H1 (cell line): ENCODE measurements around the gene PIK3C2G. TPM values are rescaled to one million over a fixed set of nuclear protein-coding genes. Genes with fewer than 3 reads are reported as not detected.

Experiments used
- CTCF ChIA-PET: fragments of 300-600 bp; sonication (Branson Sonifier 250); formaldehyde crosslinking; loops from one replicate; lab custom pipeline; 2021; ENCODE audit not compliant: partially characterized antibody; lab: Charles Lee
- POLR2A ChIA-PET: fragments of 300-600 bp; sonication (Branson Sonifier 250); formaldehyde crosslinking; loops from one replicate; lab custom pipeline; 2021; ENCODE audit warnings: inconsistent platforms; ENCODE audit not compliant: partially characterized antibody; lab: Charles Lee
- DNase-seq, 2 experiments: peaks; one replicate each; pipeline versions ENCODE4 v3.0.0 to v3.0.0-alpha.2; 2010 to 2022; ENCODE audit warnings: low spot score in 2 of 2, low read depth in 1 of 2, mixed read lengths in 1 of 2
- FAIRE-seq: peaks from 2 replicates; lab custom pipeline; 2011; peaks lifted over from hg19 to GRCh38; lab: Jason Lieb, UNC
- H2AFZ ChIP-seq: 2 replicates; pipeline ENCODE4 v1.8.1; 2012; ENCODE audit warnings: low read length, inconsistent platforms
- H2AK5ac ChIP-seq: 2 replicates; pipeline ENCODE4 v1.6.1; 2013; ENCODE audit warnings: low read depth, low read length
- H2BK120ac ChIP-seq: replicated peaks from 2 replicates; pipeline ENCODE3; 2013; ENCODE audit warnings: low read depth, low read length, inconsistent platforms
- H2BK12ac ChIP-seq: 2 replicates; pipeline ENCODE4 v1.6.1; 2013; ENCODE audit warnings: low read depth, low read length
- H2BK15ac ChIP-seq: 2 replicates; pipeline ENCODE4 v1.6.1; 2013; ENCODE audit warnings: low read length
- H2BK20ac ChIP-seq: 2 replicates; pipeline ENCODE4 v1.6.1; 2013; ENCODE audit warnings: low read length
- H2BK5ac ChIP-seq: 2 replicates; pipeline ENCODE4 v1.6.1; 2013; ENCODE audit warnings: low read depth, low read length
- H3K14ac ChIP-seq: 2 replicates; pipeline ENCODE4 v1.6.1; 2013; ENCODE audit warnings: inconsistent platforms; ENCODE audit not compliant: insufficient read length
- H3K18ac ChIP-seq: 2 replicates; pipeline ENCODE4 v1.6.1; 2013; ENCODE audit warnings: low read length; ENCODE audit errors: extremely low read depth
- H3K23ac ChIP-seq: 2 replicates; pipeline ENCODE4 v1.6.1; 2013; ENCODE audit warnings: inconsistent platforms; ENCODE audit not compliant: insufficient read length
- H3K23me2 ChIP-seq: 2 replicates; pipeline ENCODE4 v1.6.1; 2013; ENCODE audit warnings: low read depth, low read length
- H3K27ac ChIP-seq: 2 replicates; pipeline ENCODE4 v1.6.1; 2011; ENCODE audit warnings: low read depth, low read length, inconsistent platforms
- H3K27me3 ChIP-seq, 4 experiments: replicated peaks in 1 of 4; 1 replicate in 1 of 4; 2 replicates in 3 of 4; pipeline versions ENCODE4 v1.6.1 to v1.8.1; 2011 to 2013; ENCODE audit warnings: low read length in 3 of 4, mild to moderate bottlenecking in 3 of 4, inconsistent platforms in 2 of 4, mixed read lengths in 2 of 4, moderate library complexity in 1 of 4; ENCODE audit not compliant: control insufficient read depth in 3 of 4, insufficient read depth in 3 of 4; ENCODE audit errors: extremely low read depth in 1 of 4
- H3K36me3 ChIP-seq, 4 experiments: 2 replicates each; pipeline versions ENCODE4 v1.6.1 to v1.8.1; 2011 to 2013; ENCODE audit warnings: mild to moderate bottlenecking in 4 of 4, low read length in 3 of 4, moderate library complexity in 2 of 4, control low read depth in 1 of 4, inconsistent platforms in 1 of 4; ENCODE audit not compliant: insufficient read depth in 4 of 4, control insufficient read depth in 2 of 4
- H3K4ac ChIP-seq: replicated peaks from 2 replicates; pipeline ENCODE3; 2013; ENCODE audit warnings: low read length, low read depth, mixed read lengths, inconsistent platforms; ENCODE audit not compliant: insufficient read length
- H3K4me1 ChIP-seq, 4 experiments: replicated peaks in 1 of 4; 1 replicate in 1 of 4; 2 replicates in 3 of 4; pipeline versions ENCODE4 v1.6.1 to v1.8.1; 2011 to 2013; ENCODE audit warnings: low read length in 3 of 4, inconsistent platforms in 2 of 4, mixed read lengths in 1 of 4; ENCODE audit not compliant: insufficient read depth in 4 of 4, control insufficient read depth in 3 of 4
- H3K4me2 ChIP-seq, 2 experiments: 2 replicates each; pipeline versions ENCODE4 v1.6.1 to v1.8.1; 2011 to 2013; ENCODE audit warnings: low read depth in 2 of 2, low read length in 2 of 2, control low read depth in 1 of 2, inconsistent platforms in 1 of 2, mild to moderate bottlenecking in 1 of 2; ENCODE audit not compliant: insufficient read depth in 1 of 2
- H3K4me3 ChIP-seq, 4 experiments: fragments of 200-600, 300-600 bp in 1 of 4; sonication (generic), shearing (Covaris generic), sonication (Bioruptor Twin) in 1 of 4; 2 replicates each; pipeline versions ENCODE4 v1.5.1 to v1.8.1; 2011 to 2016; ENCODE audit warnings: low read length in 4 of 4, low read depth in 3 of 4, control low read depth in 2 of 4, inconsistent platforms in 2 of 4, mild to moderate bottlenecking in 2 of 4, mixed read lengths in 1 of 4, moderate library complexity in 1 of 4; ENCODE audit not compliant: insufficient read depth in 2 of 4; ENCODE audit errors: extremely low read depth in 1 of 4
- H3K56ac ChIP-seq: replicated peaks from 2 replicates; pipeline ENCODE3; 2013; ENCODE audit warnings: low read depth, mild to moderate bottlenecking, mixed read lengths, low read length, inconsistent platforms; ENCODE audit not compliant: insufficient read length
- H3K79me1 ChIP-seq: 2 replicates; pipeline ENCODE4 v1.6.1; 2013; ENCODE audit warnings: low read depth, low read length, control low read depth
- H3K79me2 ChIP-seq, 2 experiments: 2 replicates each; pipeline versions ENCODE4 v1.6.1 to v1.8.1; 2012 to 2013; ENCODE audit warnings: low read length in 2 of 2, mild to moderate bottlenecking in 2 of 2, inconsistent platforms in 1 of 2; ENCODE audit not compliant: insufficient read depth in 2 of 2, control insufficient read depth in 1 of 2
- H3K9ac ChIP-seq, 4 experiments: replicated peaks in 1 of 4; 1 replicate in 1 of 4; 2 replicates in 3 of 4; pipeline versions ENCODE4 v1.6.1 to v1.8.1; 2011 to 2013; ENCODE audit warnings: low read depth in 3 of 4, low read length in 3 of 4, control low read depth in 2 of 4, mild to moderate bottlenecking in 2 of 4, moderate library complexity in 2 of 4, inconsistent platforms in 1 of 4; ENCODE audit errors: extremely low read depth in 1 of 4
- H3K9me3 ChIP-seq, 2 experiments: 2 replicates each; pipeline versions ENCODE4 v1.6.1 to v1.8.1; 2012 to 2013; ENCODE audit warnings: mild to moderate bottlenecking in 2 of 2, moderate library complexity in 2 of 2, control low read depth in 1 of 2, inconsistent platforms in 1 of 2, low read depth in 1 of 2, low read length in 1 of 2, mixed read lengths in 1 of 2; ENCODE audit not compliant: insufficient read depth in 2 of 2
- H4K20me1 ChIP-seq, 2 experiments: replicated peaks in 1 of 2; 2 replicates each; pipeline versions ENCODE3 to v1.8.1; 2011 to 2013; ENCODE audit warnings: inconsistent platforms in 2 of 2, low read length in 2 of 2, mild to moderate bottlenecking in 1 of 2; ENCODE audit not compliant: insufficient read depth in 2 of 2, control insufficient read depth in 1 of 2
- H4K5ac ChIP-seq: 2 replicates; pipeline ENCODE4 v1.6.1; 2013; ENCODE audit warnings: low read length, low read depth, mixed read lengths, inconsistent platforms; ENCODE audit not compliant: insufficient read length
- H4K8ac ChIP-seq: 2 replicates; pipeline ENCODE4 v1.8.0; 2013; ENCODE audit warnings: mild to moderate bottlenecking, moderate library complexity, low read length, inconsistent platforms; ENCODE audit not compliant: insufficient read depth; ENCODE audit errors: extremely low read depth
- H4K91ac ChIP-seq: replicated peaks from 2 replicates; pipeline ENCODE3; 2013; ENCODE audit warnings: low read length, mixed read lengths, inconsistent platforms; ENCODE audit not compliant: insufficient read length
- ATF3 ChIP-seq: IDR thresholded peaks from 2 replicates; pipeline ENCODE4 v1.6.1; 2011; ENCODE audit warnings: low read depth, mild to moderate bottlenecking, low read length; ENCODE audit not compliant: insufficient read depth
- BACH1 ChIP-seq: IDR thresholded peaks from 2 replicates; pipeline ENCODE4 v1.6.1; 2012; ENCODE audit warnings: low read length, improper control_type of control experiment
- CHD1 ChIP-seq: IDR thresholded peaks from 2 replicates; pipeline ENCODE4 v1.6.1; 2012; ENCODE audit warnings: low read depth, low read length, improper control_type of control experiment
- FOSL1 ChIP-seq: IDR thresholded peaks from 2 replicates; pipeline ENCODE4 v1.6.1; 2011; ENCODE audit warnings: mild to moderate bottlenecking, low read depth, low read length, moderate library complexity; ENCODE audit not compliant: insufficient read depth
- JUND ChIP-seq: IDR thresholded peaks from 2 replicates; pipeline ENCODE4 v1.6.1; 2011; ENCODE audit warnings: mild to moderate bottlenecking, improper control_type of control experiment, low read length
- KDM1A ChIP-seq: fragments of 200-600, 300-600 bp; sonication (generic); IDR thresholded peaks from 2 replicates; pipeline ENCODE4 v1.7.1; 2016; ENCODE audit warnings: mild to moderate bottlenecking, low read length, borderline replicate concordance
- KDM4A ChIP-seq: IDR thresholded peaks from one replicate; pipeline ENCODE4 v1.7.1; 2012; ENCODE audit warnings: low read depth, mild to moderate bottlenecking, moderate library complexity, low read length, inconsistent platforms; ENCODE audit not compliant: severe bottlenecking
- MAFK ChIP-seq: IDR thresholded peaks from 2 replicates; pipeline ENCODE4 v1.6.1; 2012; ENCODE audit warnings: low read depth, mild to moderate bottlenecking, improper control_type of control experiment, low read length
- NANOG ChIP-seq: IDR thresholded peaks from 2 replicates; pipeline ENCODE4 v1.6.1; 2011; ENCODE audit warnings: low read length, low read depth, mild to moderate bottlenecking, inconsistent platforms; ENCODE audit not compliant: insufficient read depth, poor library complexity, severe bottlenecking
- RFX5 ChIP-seq: IDR thresholded peaks from 2 replicates; pipeline ENCODE4 v1.6.1; 2011; ENCODE audit warnings: low read depth, low read length, improper control_type of control experiment, borderline replicate concordance
- SP1 ChIP-seq: IDR thresholded peaks from 2 replicates; pipeline ENCODE4 v1.6.1; 2011; ENCODE audit warnings: low read depth, low read length
- SP2 ChIP-seq: IDR thresholded peaks from 2 replicates; pipeline ENCODE4 v1.6.1; 2012; ENCODE audit warnings: mild to moderate bottlenecking, low read length, inconsistent platforms
- TAF1 ChIP-seq: IDR thresholded peaks from 2 replicates; pipeline ENCODE4 v1.6.1; 2011; ENCODE audit warnings: mild to moderate bottlenecking, low read depth, low read length
- TBP ChIP-seq: IDR thresholded peaks from 2 replicates; pipeline ENCODE4 v1.6.1; 2011; ENCODE audit warnings: low read depth, low read length, improper control_type of control experiment
- YY1 ChIP-seq: IDR thresholded peaks from 2 replicates; pipeline ENCODE4 v1.6.1; 2011; ENCODE audit warnings: low read depth, mild to moderate bottlenecking, low read length
- ZNF274 ChIP-seq: IDR thresholded peaks from 2 replicates; pipeline ENCODE4 v1.7.0; 2012; ENCODE audit warnings: low read length, borderline replicate concordance; ENCODE audit errors: extremely low read depth
- WGBS, 2 experiments: shearing (Covaris generic) in 1 of 2; methylation state at CpG; one replicate each; pipeline versions ENCODE4 v1.1.6 to v1.1.7; 2013 to 2015; ENCODE audit warnings: low lambda C conversion rate in 2 of 2, mixed read lengths in 2 of 2, inconsistent platforms in 1 of 2, low coverage in 1 of 2, missing lambda C conversion rate in 1 of 2; ENCODE audit not compliant: insufficient replicate concordance in 2 of 2, insufficient coverage in 1 of 2, insufficient read length in 1 of 2; ENCODE audit errors: extremely low coverage in 1 of 2, missing lambda C conversion rate in 1 of 2; 5-methylcytosine and 5-hydroxymethylcytosine counted together
- polyA plus RNA-seq, 7 experiments: library from polyadenylated mRNA; depleted of rRNA in 3 of 7; stranded (reverse) in 5 of 7; unstranded in 2 of 7; fragments of >200 nt in 5 of 7; fragments of 200-250 nt in 2 of 7; gene quantifications; 1 replicate in 5 of 7; 2 replicates in 1 of 7; 4 replicates in 1 of 7; pipeline versions ENCODE4 v1.2.1 to v1.2.3, GENCODE V29; 2011 to 2013; ENCODE audit warnings: missing spikeins in 2 of 7, mixed read lengths in 2 of 7
- total RNA-seq: library from RNA; stranded (reverse); fragmentation: NEBNext Ultra II Directional; extraction: Animal tissue kit (Norgen Biotek cat#: 25700); gene quantifications from 2 replicates; pipeline ENCODE4 v1.2.1, GENCODE V29; 2021

Gene PIK3C2G
- total and polyA plus RNA-seq, 2 of the 8 experiments (the other 6 are each of a cell fraction or from before 2014, with no cell fraction given), result not detected

- Histone ChIP-seq H2BK15ac (no peak overlapping the region), H3K23ac (no peak overlapping the region), H3K27me3 (no peaks in the 10 kb centered on the region), H3K4me2 (no peak overlapping the region), H3K23me2 (no peaks in the 10 kb centered on the region), H3K79me1 (no peaks in the 10 kb centered on the region), H2BK12ac (no peak overlapping the region), H3K9ac (no peak overlapping the region), H2BK120ac (no peak overlapping the region), H3K14ac (no peak overlapping the region), H2BK5ac (no peak overlapping the region), H2AFZ (no peak overlapping the region), H2BK20ac (no peak overlapping the region), H3K4me3 (no peak overlapping the region), H3K79me2 (no peaks in the 10 kb centered on the region), H4K5ac (no peak overlapping the region), H3K56ac (no peak overlapping the region), H2AK5ac (no peak overlapping the region), H4K20me1 (no peaks in the 10 kb centered on the region), H3K36me3 (no peaks in the 10 kb centered on the region), H4K91ac (no peak overlapping the region), H3K18ac (no peak overlapping the region), H3K9me3 (no peaks in the 10 kb centered on the region), H3K27ac (no peak overlapping the region), H4K8ac (no peak overlapping the region), H3K4me1 (no peaks in the 10 kb centered on the region), H3K4ac (no peak overlapping the region)
- 55% methylated on average over 1 of the region's 1 CpG; no CpG with 5 or more reads in 1 of the 2 experiments for WGBS, 2 experiments
- CTCF ChIA-PET, result interaction anchor here (1.1 to 1.3 kb wide), 2 partner anchors 26 to 30 kb away, joined by 3 to 4 read pairs; no protein-coding TSS in a partner anchor
- DNase-seq, result no peak
- POLR2A ChIA-PET, result no interaction called here
- no peak for FAIRE-seq
- no peak for TF ChIP-seq JUND
- no peak for TF ChIP-seq TAF1
- TF ChIP-seq TBP, result no peak
- no peak for TF ChIP-seq RFX5
- no peak for TF ChIP-seq BACH1
- TF ChIP-seq YY1, result no peak
- no peak for TF ChIP-seq FOSL1
- TF ChIP-seq SP1, result no peak
- TF ChIP-seq CHD1, result no peak
- TF ChIP-seq ZNF274, result no peak
- no peak for TF ChIP-seq SP2
- TF ChIP-seq KDM4A, result no peak
- no peak for TF ChIP-seq MAFK
- no peak for TF ChIP-seq KDM1A
- TF ChIP-seq NANOG, result no peak
- TF ChIP-seq ATF3, result no peak
Measured at GRCh38 chr12:18275981-18276380, 14.7 kb downstream of the PIK3C2G start.
